ENCODE results near the gene FANK1.

DNA sequence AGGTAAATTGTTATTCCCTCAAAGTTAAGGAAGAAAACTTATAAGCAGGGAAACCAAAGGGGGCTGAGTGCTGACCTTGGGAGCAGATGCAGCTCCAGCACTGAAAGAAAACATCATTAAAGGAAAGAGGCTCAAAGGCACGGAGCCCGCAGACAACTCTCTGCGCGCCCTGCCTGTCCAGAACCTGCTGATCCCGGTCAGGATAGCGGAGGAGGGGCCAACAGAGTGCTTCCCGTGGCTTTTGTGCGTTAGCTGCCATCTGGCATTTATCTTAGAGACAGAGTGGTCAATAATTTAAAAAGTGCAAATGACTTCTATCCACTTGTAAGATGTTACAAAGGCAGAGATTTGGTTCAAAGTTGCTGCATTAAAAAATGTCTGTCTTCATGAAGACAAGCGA lies 162.1 kb downstream of the FANK1 start:
- TF ChIP-seq GATA2 (IDR thresholded peaks at IDR 0.05; ENCODE audit: low read depth, low read length) = peak; percentile 93
- TF ChIP-seq GATA3 (IDR thresholded peaks at IDR 0.05; ENCODE audit: low read depth, low read length) = peak; percentile 76

Measured in SH-SY5Y (cell line).